A549 treated with AZD2906 at 1 μM for 4 hours (cell line): Measurements from ENCODE around the gene ZNF136. TPM values are rescaled to one million over a fixed set of nuclear protein-coding genes. Genes with fewer than 3 reads are reported as not detected.

Experiments used
- total RNA-seq: library from RNA; stranded (reverse); fragments of 200-300 nt; extraction: Qiagen RNA extraction; gene quantifications from 5 replicates; pipeline ENCODE4 v1.2.3, GENCODE V29; 2022

Gene ZNF136
- total RNA-seq: 1.1 to 3.4 TPM (median 1.4 TPM) in 5 replicates

DNA sequence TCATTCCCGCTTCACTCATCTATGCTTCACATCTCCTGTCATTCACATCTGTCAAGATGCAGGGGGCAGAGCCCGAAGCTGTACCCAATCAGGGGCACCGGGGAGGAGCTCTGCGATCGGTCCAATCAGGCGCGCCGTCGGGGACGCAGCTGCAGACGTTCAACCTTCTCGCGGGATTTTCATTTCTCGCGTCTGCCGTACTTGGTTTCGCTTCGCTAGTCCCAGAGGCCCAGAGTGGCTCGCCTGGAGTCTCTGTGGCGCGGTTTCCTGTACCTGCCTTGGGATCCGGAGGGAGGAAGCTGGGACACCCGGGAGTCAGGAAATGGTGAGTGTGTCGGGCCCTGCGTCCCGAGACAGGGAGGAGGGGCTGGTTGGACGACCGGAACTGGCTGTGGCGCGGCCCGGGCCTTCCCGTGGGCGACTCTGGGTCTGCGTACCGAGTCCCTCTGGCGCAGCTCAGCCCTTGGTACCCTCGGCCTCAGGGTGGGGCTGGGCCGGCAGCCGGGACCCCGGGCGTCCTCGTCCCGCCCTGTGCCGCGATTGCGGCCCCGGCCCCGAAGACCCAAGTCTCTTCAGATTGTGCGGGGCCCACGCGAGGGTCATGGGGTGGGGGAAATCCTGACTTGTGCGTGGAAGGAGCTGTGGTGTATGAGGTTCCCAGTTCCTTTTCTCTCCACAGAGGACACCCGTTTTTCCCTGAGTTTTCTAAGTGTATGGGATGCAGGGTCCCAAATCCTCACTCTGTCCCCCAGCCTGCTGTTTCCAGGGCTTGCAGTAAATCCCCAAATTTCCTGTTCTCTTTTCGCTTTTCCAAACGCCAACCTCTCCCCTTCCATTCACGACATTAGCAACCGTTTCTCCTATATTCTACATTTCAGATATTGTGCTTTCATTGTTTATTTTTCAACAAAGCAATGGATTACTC lies at the start of gene ZNF136:
Gene ZNF136 (plus strand): TSS at position 215 of the 925 bp plus-strand sequence. CDS start 108 bp downstream, at position 323.

DNA sequence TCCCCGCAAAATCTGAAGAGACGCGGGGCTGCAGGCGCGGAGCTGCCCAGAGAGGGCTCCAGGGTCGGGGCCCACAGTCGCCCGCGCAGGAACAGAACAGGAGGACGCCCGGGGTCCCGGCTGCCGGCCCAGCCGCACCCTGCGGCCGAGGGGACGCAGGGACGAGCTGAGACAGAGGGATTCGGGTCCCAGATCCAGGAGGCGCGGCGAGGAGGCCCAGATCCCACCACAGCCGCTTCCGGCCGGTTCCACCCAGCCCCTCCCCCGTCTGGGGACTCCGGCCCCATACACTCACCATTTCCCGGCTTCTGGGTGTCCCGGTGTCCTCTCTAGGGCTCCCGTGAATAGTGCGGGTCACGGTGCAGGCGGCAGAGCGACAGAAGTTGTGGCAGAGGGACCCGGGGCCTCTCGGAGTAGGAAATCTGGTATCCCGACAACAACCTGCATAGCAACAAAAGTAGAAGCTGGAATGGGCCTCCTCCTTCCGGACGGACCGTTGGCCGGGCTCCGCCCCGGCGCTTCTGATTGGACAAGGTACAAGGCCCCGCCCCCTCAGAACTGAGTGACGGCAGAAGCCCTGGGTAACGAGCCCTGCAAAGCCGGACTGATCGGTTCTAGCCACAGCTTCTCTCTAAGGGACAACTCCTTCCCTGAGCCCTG lies 22.9 kb upstream of the ZNF136 start, which contains the start of gene ZNF20:
Gene ZNF20 (minus strand): TSS at position 466 of the 660 bp plus-strand sequence. CDS start 168 bp downstream, at position 298.

DNA sequence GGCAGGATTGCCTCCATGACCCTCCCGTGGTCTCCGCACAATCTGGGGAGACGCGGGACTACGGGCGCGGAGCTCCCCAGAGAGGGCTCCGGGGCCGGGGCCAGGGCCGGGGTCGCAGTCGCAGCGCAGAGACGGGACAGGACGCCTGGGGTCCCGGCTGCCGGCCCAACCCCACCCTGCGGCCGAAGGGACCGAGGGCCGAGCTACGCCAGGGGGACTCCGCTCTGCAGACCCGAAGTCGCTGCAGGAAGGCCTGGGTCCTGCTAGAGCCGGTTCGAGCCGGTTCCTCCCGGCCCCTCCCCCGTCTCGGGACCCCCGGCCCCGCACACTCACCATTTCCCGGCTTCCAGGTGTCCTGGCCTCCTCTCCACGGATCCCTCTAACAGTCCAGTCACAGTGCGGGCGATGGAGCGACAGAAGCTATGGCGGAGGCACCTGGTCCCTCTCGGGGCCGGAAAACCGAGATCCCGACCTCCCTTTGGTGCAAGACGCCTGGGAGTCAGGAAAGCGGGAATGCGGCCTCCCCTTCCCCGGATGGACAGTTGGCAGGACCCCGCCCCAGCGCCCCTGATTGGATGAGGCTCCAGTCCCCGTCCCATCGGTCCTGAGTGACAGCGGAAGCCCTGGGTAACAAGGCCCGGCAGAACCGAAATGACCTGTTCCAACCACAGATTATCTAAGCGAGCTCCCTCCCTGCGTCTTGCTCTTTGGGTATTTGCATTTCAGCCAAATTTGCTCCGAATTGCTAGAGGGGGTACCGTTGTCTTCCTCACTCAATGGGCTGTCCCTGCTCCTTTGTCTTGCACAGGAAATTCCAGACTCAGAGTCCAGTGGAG lies 6.5 kb upstream of the ZNF136 start, which contains the start of gene ZNF625:
Gene ZNF625 (minus strand): TSS at position 512 of the 836 bp plus-strand sequence. CDS start 176 bp downstream, at position 336.

Other genes starting within 250 kb of the ZNF136 start
- 0.21 to 0.31 TPM (median 0.24 TPM) in 5 replicates for gene ZNF700, start 238.0 kb upstream of the ZNF136 start, total RNA-seq
- not detected in 5 replicates for gene ZNF763, start 198.1 kb upstream of the ZNF136 start, total RNA-seq
- gene ZNF433, start 127.4 kb upstream of the ZNF136 start, total RNA-seq: not detected in 5 replicates
- gene ZNF878, start 110.1 kb upstream of the ZNF136 start, total RNA-seq: not detected in 5 replicates
- not detected in 5 replicates for gene ZNF844, start 98.4 kb upstream of the ZNF136 start, total RNA-seq
- gene ZNF20, start 22.7 kb upstream of the ZNF136 start, total RNA-seq: 0.13 to 0.29 TPM (median 0.22 TPM) in 4 of 5 replicates, not detected in the other
- gene ZNF625, start 6.4 kb upstream of the ZNF136 start, total RNA-seq: not detected in 5 replicates
- gene ZNF44, start 131.8 kb downstream of the ZNF136 start, total RNA-seq: 0.65 to 0.90 TPM (median 0.70 TPM) in 5 replicates
- not detected in 5 replicates for gene ZNF563, start 170.5 kb downstream of the ZNF136 start, total RNA-seq
- not detected in 5 replicates for gene ZNF442, start 202.6 kb downstream of the ZNF136 start, total RNA-seq
- gene ZNF799, start 238.2 kb downstream of the ZNF136 start, total RNA-seq: 1.3 to 1.9 TPM (median 1.5 TPM) in 5 replicates